GM19023 (cell line): ENCODE results near the gene A1BG.
A peak's percentile ranks its signal among the peaks of the same experiment; 100 is the strongest.
"Not testable (repeated sequence)": the region's sequence is repeated elsewhere in the genome, so short reads cannot be mapped to it uniquely, and the experiment has no call there.

Experiments
- ATAC-seq: cut with Tn5 transposase; IDR thresholded peaks from one replicate; pipeline ENCODE4 v1.9.1; 2021; ENCODE audit warnings: mild to moderate bottlenecking, moderate library complexity; ENCODE audit not compliant: unreplicated experiment

The A1BG gene

GRCh38 chr19:58338336-58338735 is 15.0 kb downstream of the A1BG start:
- ATAC-seq: no peak

- ATAC-seq: no peak
Observed at GRCh38 chr19:58336820-58337219, 16.5 kb downstream of the A1BG start.

GRCh38 chr19:58336216-58336615 is 17.1 kb downstream of the A1BG start:
- ATAC-seq: no peak

GRCh38 chr19:58335630-58336029 is 17.7 kb downstream of the A1BG start:
- ATAC-seq: no peak

GRCh38 chr19:58334691-58335249 is 18.5 kb downstream of the A1BG start:
- no peak for ATAC-seq

GRCh38 chr19:58332697-58333096 is 20.6 kb downstream of the A1BG start:
- ATAC-seq: no peak

- ATAC-seq: no peak
Observed at GRCh38 chr19:58330458-58330857, 22.8 kb downstream of the A1BG start.

GRCh38 chr19:58328999-58329398 is 24.3 kb downstream of the A1BG start:
- ATAC-seq: no peak

- peak; percentile 88 for ATAC-seq
Observed at GRCh38 chr19:58326914-58327726, 26.2 kb downstream of the A1BG start, which contains the start of gene ZSCAN22. ZSCAN22 (plus strand) TSS chr19:58326994; CDS start chr19:58334803, 7,809 bp downstream.

- ATAC-seq: no peak
Observed at GRCh38 chr19:58326501-58326913, 26.8 kb downstream of the A1BG start.

GRCh38 chr19:58325311-58326022 is 27.8 kb downstream of the A1BG start:
- no peak for ATAC-seq

GRCh38 chr19:58319241-58319640 is 34.1 kb downstream of the A1BG start:
- no peak for ATAC-seq

GRCh38 chr19:58318297-58318696 is 35.0 kb downstream of the A1BG start:
- no peak for ATAC-seq

GRCh38 chr19:58317476-58318072 is 35.7 kb downstream of the A1BG start:
- no peak for ATAC-seq

- no peak for ATAC-seq
Observed at GRCh38 chr19:58315580-58315979, 37.7 kb downstream of the A1BG start.

- ATAC-seq: no peak
Observed at GRCh38 chr19:58311345-58311865, 41.9 kb downstream of the A1BG start.

- ATAC-seq: not testable (repeated sequence)
Observed at GRCh38 chr19:58310685-58311084, 42.6 kb downstream of the A1BG start.

GRCh38 chr19:58307736-58308135 is 45.6 kb downstream of the A1BG start:
- no peak for ATAC-seq

GRCh38 chr19:58305932-58306323 is 47.4 kb downstream of the A1BG start:
- ATAC-seq: no peak

- ATAC-seq: peak; percentile 96
Observed at GRCh38 chr19:58305065-58305931, 48.0 kb downstream of the A1BG start, which contains the start of gene ERVK3-1. ERVK3-1 (plus strand) TSS chr19:58305377; CDS start chr19:58312169, 6,792 bp downstream.
